WTC11 (cell line): ENCODE measurements around the gene WSCD1. TPM values are rescaled to one million over a fixed set of nuclear protein-coding genes. Genes with fewer than 3 reads are reported as not detected.

Experiments used
- ATAC-seq: fragments of 200-7000 bp; cut with Tn5 transposase; 2 replicates; pipeline ENCODE4 v1.10.0; 2021; ENCODE audit warnings: mild to moderate bottlenecking, moderate library complexity
- CTCF ChIA-PET: fragments of 300-600 bp; sonication (Branson Sonifier 250); formaldehyde crosslinking; loops from one replicate; lab custom pipeline; 2021; ENCODE audit warnings: antibody characterized with exemption; lab: Charles Lee
- POLR2A ChIA-PET: fragments of 350-600 bp; sonication (Branson Sonifier 250); formaldehyde crosslinking; loops from one replicate; lab custom pipeline; 2021; ENCODE audit warnings: antibody characterized with exemption; lab: Charles Lee
- DNase-seq: peaks from one replicate; pipeline ENCODE4 v3.0.0; 2021; ENCODE audit warnings: low spot score
- H3K27ac Mint-ChIP-seq: 2 replicates; pipeline ENCODE4 v1.8.0; 2021; ENCODE audit warnings: mixed read lengths
- H3K27me3 Mint-ChIP-seq: 2 replicates; pipeline ENCODE4 v1.8.0; 2021; ENCODE audit warnings: low read depth, mild to moderate bottlenecking, moderate library complexity, mixed read lengths
- H3K36me3 Mint-ChIP-seq: 2 replicates; pipeline ENCODE4 v1.8.0; 2021; ENCODE audit warnings: mixed read lengths
- H3K4me1 Mint-ChIP-seq: 2 replicates; pipeline ENCODE4 v1.8.0; 2022; ENCODE audit warnings: mixed read lengths
- H3K4me3 Mint-ChIP-seq: 2 replicates; pipeline ENCODE4 v1.8.0; 2021; ENCODE audit warnings: mild to moderate bottlenecking, moderate library complexity, mixed read lengths
- H3K9me3 Mint-ChIP-seq: 2 replicates; pipeline ENCODE4 v1.8.0; 2021; ENCODE audit warnings: mixed read lengths
- CBFB ChIP-seq: sonication (generic); formaldehyde crosslinking; IDR thresholded peaks from 2 replicates; pipeline ENCODE4 v1.8.1; 2022; ENCODE audit warnings: mild to moderate bottlenecking, low read depth, missing genetic modification reagents
- ETV6 ChIP-seq: sonication (generic); formaldehyde crosslinking; IDR thresholded peaks from 2 replicates; pipeline ENCODE4 v1.8.1; 2022; ENCODE audit warnings: mild to moderate bottlenecking, missing genetic modification reagents
- GABPB1 ChIP-seq: sonication (generic); formaldehyde crosslinking; IDR thresholded peaks from 2 replicates; pipeline ENCODE4 v1.8.1; 2023; ENCODE audit warnings: mild to moderate bottlenecking, missing genetic modification reagents
- HMGA2 ChIP-seq: fragments of 250-450 bp; sonication (Bioruptor Pico); IDR thresholded peaks from 2 replicates; pipeline ENCODE4 v1.4.0; 2021; ENCODE audit warnings: mild to moderate bottlenecking, moderate library complexity
- IRF2 ChIP-seq: sonication (generic); formaldehyde crosslinking; IDR thresholded peaks from 2 replicates; pipeline ENCODE4 v1.8.0; 2022; ENCODE audit warnings: low read depth, missing genetic modification reagents, borderline replicate concordance
- JAZF1 ChIP-seq: fragments of 250-450 bp; sonication (Bioruptor Pico); IDR thresholded peaks from 2 replicates; pipeline ENCODE4 v1.9.0; 2021; ENCODE audit warnings: moderate library complexity, mild to moderate bottlenecking, inconsistent platforms
- MYBL2 ChIP-seq: sonication (generic); formaldehyde crosslinking; IDR thresholded peaks from 2 replicates; pipeline ENCODE4 v1.8.1; 2023; ENCODE audit warnings: mild to moderate bottlenecking, moderate library complexity, missing genetic modification reagents
- NFYB ChIP-seq: sonication (generic); formaldehyde crosslinking; conservative IDR thresholded peaks from 2 replicates; pipeline ENCODE4 v1.8.0; 2022; ENCODE audit warnings: low read depth, missing genetic modification reagents
- NR3C1 ChIP-seq: sonication (generic); formaldehyde crosslinking; conservative IDR thresholded peaks from 2 replicates; pipeline ENCODE4 v1.8.1; 2023; ENCODE audit warnings: low read depth, mild to moderate bottlenecking, missing genetic modification reagents
- PRRX2 ChIP-seq: fragments of 250-450 bp; sonication (Bioruptor Pico); IDR thresholded peaks from 2 replicates; pipeline ENCODE4 v1.8.0; 2021; ENCODE audit warnings: mild to moderate bottlenecking
- RELA ChIP-seq: sonication (generic); formaldehyde crosslinking; IDR thresholded peaks from 2 replicates; pipeline ENCODE4 v1.8.1; 2022; ENCODE audit warnings: missing genetic modification reagents, mild to moderate bottlenecking, borderline replicate concordance
- TEAD1 ChIP-seq: sonication (generic); formaldehyde crosslinking; IDR thresholded peaks from 2 replicates; pipeline ENCODE4 v1.8.0; 2022; ENCODE audit warnings: mild to moderate bottlenecking, missing genetic modification reagents
- ZBTB43 ChIP-seq: sonication (generic); formaldehyde crosslinking; IDR thresholded peaks from 2 replicates; pipeline ENCODE4 v1.8.1; 2023; ENCODE audit warnings: mild to moderate bottlenecking, missing genetic modification reagents
- ZNF121 ChIP-seq: sonication (generic); formaldehyde crosslinking; IDR thresholded peaks from 2 replicates; pipeline ENCODE4 v1.8.0; 2023; ENCODE audit warnings: missing genetic modification reagents
- ZNF263 ChIP-seq: sonication (generic); formaldehyde crosslinking; IDR thresholded peaks from 2 replicates; pipeline ENCODE4 v1.8.1; 2022; ENCODE audit warnings: low read depth, mild to moderate bottlenecking, moderate library complexity, missing genetic modification reagents
- total RNA-seq: library from RNA; stranded (reverse); gene quantifications from 3 replicates; pipeline ENCODE4 v1.2.3, GENCODE V29; 2021
- TF ChIP-seq, protein P1 (sequence below): sonication (generic); formaldehyde crosslinking; IDR thresholded peaks from 2 replicates; pipeline ENCODE4 v1.8.1; 2022; ENCODE audit warnings: low read depth, mild to moderate bottlenecking, moderate library complexity, missing genetic modification reagents, borderline replicate concordance
- TF ChIP-seq, protein P2 (sequence below): fragments of 200-600 bp; IDR thresholded peaks from 2 replicates; pipeline ENCODE4 v1.8.0; 2022; ENCODE audit warnings: antibody characterized with exemption
- TF ChIP-seq, protein P3 (sequence below): sonication (generic); formaldehyde crosslinking; IDR thresholded peaks from 2 replicates; pipeline ENCODE4 v1.8.1; 2023; ENCODE audit warnings: mild to moderate bottlenecking, missing genetic modification reagents, moderate library complexity
- TF ChIP-seq, protein P4 (sequence below): sonication (generic); formaldehyde crosslinking; IDR thresholded peaks from 2 replicates; pipeline ENCODE4 v1.8.1; 2022; ENCODE audit warnings: missing genetic modification reagents, borderline replicate concordance

Gene WSCD1
- total RNA-seq, 1 experiment from 2014 or later: 57.5 TPM

GRCh38 chr17:6163612-6164333 is 93.6 kb downstream of the WSCD1 start:
- Mint-ChIP-seq H3K4me3 (no peak overlapping the region), H3K9me3 (no peaks in the 10 kb centered on the region), H3K4me1 (peaks cover 49% of the 10 kb centered on the region), H3K36me3 (no peaks in the 10 kb centered on the region), H3K27ac (0 out of 2 replicates have a peak overlapping the region, but pooled peaks have one; percentile 12), H3K27me3 (no peaks in the 10 kb centered on the region)
- CTCF ChIA-PET: interaction anchor here (2.1 kb wide), 1 partner anchor 95 kb away, joined by 6 read pairs; no protein-coding TSS in a partner anchor
- DNase-seq (no peak), ATAC-seq (no peak)
- POLR2A ChIA-PET: no interaction called here
- no peak for TF ChIP-seq CBFB (CRISPR knock-in tag)

DNA sequence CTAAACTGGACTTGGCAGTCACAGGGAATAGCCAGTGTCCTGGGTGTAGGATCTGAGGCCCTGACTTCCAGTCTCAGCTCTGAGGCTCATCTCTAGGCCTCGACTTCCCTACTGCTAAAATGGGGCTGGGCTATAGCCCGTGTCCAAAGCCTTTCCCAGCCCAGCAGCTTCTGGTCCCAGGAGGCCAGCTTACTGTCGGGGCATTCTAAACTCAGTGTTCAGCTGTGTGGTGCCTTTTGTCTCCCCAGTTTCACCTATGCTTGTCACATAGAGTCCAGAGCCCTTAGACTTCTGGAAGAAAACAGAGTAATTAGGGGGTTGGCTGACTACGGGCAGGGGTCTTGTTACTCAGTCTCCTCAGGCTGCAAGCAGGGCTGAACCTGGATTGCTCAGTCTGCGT is 94.8 kb downstream of the WSCD1 start:
- no peak for DNase-seq
- Mint-ChIP-seq H3K9me3 (peaks cover 5% of the 10 kb centered on the region), H3K27me3 (peaks cover 2% of the 10 kb centered on the region; the same call in 1 of the 2 replicates), H3K36me3 (peaks cover 6% of the 10 kb centered on the region), H3K27ac (no peak overlapping the region), H3K4me3 (no peak overlapping the region), H3K4me1 (peaks cover 40% of the 10 kb centered on the region)
- ChIA-PET CTCF (no interaction called here), POLR2A (interaction anchor here (0.7 kb wide), 1 partner anchor 327 kb away, joined by 3 read pairs; no protein-coding TSS in a partner anchor)
- TF ChIP-seq ETV6 (CRISPR knock-in tag): no peak
- TF ChIP-seq, protein P1, sequence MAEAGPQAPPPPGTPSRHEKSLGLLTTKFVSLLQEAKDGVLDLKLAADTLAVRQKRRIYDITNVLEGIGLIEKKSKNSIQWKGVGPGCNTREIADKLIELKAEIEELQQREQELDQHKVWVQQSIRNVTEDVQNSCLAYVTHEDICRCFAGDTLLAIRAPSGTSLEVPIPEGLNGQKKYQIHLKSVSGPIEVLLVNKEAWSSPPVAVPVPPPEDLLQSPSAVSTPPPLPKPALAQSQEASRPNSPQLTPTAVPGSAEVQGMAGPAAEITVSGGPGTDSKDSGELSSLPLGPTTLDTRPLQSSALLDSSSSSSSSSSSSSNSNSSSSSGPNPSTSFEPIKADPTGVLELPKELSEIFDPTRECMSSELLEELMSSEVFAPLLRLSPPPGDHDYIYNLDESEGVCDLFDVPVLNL (CRISPR knock-in tag): no peak
- TF ChIP-seq HMGA2 (CRISPR knock-in tag): no peak
- no peak for TF ChIP-seq NR3C1 (CRISPR knock-in tag)
- no peak for TF ChIP-seq TEAD1 (CRISPR knock-in tag)
- TF ChIP-seq ZBTB43: no peak
- TF ChIP-seq RELA (CRISPR knock-in tag): no peak
- no peak for TF ChIP-seq NFYB (CRISPR knock-in tag)
- no peak for TF ChIP-seq GABPB1 (CRISPR knock-in tag)
- no peak for TF ChIP-seq ZNF263
- TF ChIP-seq, protein P2, sequence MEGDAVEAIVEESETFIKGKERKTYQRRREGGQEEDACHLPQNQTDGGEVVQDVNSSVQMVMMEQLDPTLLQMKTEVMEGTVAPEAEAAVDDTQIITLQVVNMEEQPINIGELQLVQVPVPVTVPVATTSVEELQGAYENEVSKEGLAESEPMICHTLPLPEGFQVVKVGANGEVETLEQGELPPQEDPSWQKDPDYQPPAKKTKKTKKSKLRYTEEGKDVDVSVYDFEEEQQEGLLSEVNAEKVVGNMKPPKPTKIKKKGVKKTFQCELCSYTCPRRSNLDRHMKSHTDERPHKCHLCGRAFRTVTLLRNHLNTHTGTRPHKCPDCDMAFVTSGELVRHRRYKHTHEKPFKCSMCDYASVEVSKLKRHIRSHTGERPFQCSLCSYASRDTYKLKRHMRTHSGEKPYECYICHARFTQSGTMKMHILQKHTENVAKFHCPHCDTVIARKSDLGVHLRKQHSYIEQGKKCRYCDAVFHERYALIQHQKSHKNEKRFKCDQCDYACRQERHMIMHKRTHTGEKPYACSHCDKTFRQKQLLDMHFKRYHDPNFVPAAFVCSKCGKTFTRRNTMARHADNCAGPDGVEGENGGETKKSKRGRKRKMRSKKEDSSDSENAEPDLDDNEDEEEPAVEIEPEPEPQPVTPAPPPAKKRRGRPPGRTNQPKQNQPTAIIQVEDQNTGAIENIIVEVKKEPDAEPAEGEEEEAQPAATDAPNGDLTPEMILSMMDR: no peak
- ATAC-seq: no peak

- ATAC-seq (no peak), DNase-seq (no peak)
- POLR2A ChIA-PET: interaction anchor here (0.7 kb wide), 1 partner anchor 328 kb away, joined by 3 read pairs; no protein-coding TSS in a partner anchor
- Mint-ChIP-seq H3K27ac (no peak overlapping the region), H3K4me1 (peaks cover 34% of the 10 kb centered on the region), H3K27me3 (peaks cover 5% of the 10 kb centered on the region), H3K4me3 (no peak overlapping the region), H3K9me3 (peaks cover 13% of the 10 kb centered on the region), H3K36me3 (peaks cover 14% of the 10 kb centered on the region)
- TF ChIP-seq ZBTB43 (no peak), ZNF263 (no peak), ZNF121 (CRISPR knock-in tag) (no peak), RELA (CRISPR knock-in tag) (no peak), MYBL2 (CRISPR knock-in tag) (no peak), JAZF1 (no peak), IRF2 (no peak), PRRX2 (CRISPR knock-in tag) (no peak), GABPB1 (CRISPR knock-in tag) (no peak)
- TF ChIP-seq, protein P3, sequence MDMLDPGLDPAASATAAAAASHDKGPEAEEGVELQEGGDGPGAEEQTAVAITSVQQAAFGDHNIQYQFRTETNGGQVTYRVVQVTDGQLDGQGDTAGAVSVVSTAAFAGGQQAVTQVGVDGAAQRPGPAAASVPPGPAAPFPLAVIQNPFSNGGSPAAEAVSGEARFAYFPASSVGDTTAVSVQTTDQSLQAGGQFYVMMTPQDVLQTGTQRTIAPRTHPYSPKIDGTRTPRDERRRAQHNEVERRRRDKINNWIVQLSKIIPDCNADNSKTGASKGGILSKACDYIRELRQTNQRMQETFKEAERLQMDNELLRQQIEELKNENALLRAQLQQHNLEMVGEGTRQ (CRISPR knock-in tag): no peak
- TF ChIP-seq, protein P4, sequence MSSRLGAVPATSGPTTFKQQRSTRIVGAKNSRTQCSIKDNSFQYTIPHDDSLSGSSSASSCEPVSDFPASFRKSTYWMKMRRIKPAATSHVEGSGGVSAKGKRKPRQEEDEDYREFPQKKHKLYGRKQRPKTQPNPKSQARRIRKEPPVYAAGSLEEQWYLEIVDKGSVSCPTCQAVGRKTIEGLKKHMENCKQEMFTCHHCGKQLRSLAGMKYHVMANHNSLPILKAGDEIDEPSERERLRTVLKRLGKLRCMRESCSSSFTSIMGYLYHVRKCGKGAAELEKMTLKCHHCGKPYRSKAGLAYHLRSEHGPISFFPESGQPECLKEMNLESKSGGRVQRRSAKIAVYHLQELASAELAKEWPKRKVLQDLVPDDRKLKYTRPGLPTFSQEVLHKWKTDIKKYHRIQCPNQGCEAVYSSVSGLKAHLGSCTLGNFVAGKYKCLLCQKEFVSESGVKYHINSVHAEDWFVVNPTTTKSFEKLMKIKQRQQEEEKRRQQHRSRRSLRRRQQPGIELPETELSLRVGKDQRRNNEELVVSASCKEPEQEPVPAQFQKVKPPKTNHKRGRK: no peak
- CTCF ChIA-PET: no interaction called here
Observed at GRCh38 chr17:6165806-6166205, 95.6 kb downstream of the WSCD1 start.
